T follicular helper cell (primary cell): ENCODE results near the gene PMPCA.

ENCODE experiments used
- DNase-seq: peaks from one replicate; pipeline ENCODE4 v3.0.0-alpha.2; 2020; ENCODE audit warnings: low read depth

PMPCA gene

DNA sequence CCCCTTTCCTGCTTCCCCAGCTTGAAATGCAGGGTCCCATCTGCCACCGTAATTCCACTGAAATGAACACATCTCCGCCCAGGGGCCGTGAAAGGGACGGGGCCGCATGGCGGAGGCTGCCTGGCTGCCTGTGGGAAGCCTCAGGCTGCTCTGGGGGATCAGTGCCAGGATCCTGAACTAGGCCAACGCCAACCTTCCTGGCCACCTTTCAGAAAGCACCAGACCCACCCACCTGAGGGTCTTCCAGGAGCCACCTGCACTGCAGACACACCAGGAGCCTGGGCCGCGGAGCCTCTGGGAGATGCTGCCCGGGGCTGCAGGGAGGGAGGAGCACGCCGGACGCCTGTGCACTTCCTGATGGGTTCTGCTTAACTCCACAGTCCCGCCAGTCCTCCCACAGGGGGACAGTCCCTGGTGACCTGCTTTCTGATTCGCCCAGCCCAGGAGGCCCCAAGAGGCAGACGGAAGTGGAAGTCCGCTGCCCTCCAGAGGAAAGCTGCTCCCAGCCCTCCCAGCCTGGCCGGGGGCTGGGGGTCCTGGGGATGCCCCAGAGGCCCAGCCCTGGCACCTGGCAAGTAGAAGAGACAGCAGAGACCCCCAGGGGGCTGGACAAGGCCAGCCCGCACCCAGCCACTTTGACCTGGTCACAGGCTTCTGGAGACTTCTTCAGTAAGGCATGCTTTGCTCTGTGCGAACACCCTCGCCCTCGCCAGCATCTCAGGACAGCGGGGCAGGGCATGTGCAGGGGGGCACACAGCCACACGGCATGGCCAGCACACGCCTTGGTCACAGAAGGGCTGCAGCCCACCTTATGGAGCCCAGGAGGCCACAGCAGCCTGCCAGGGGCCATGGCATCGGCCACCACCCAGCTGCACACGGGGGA is 36.9 kb upstream of the PMPCA start, which contains the start of gene CARD9:
Gene CARD9 (minus strand): TSS at position 370 of the 883 bp plus-strand sequence. CDS start 1,591 bp downstream, outside the sequence.
- DNase-seq = no peak

DNA sequence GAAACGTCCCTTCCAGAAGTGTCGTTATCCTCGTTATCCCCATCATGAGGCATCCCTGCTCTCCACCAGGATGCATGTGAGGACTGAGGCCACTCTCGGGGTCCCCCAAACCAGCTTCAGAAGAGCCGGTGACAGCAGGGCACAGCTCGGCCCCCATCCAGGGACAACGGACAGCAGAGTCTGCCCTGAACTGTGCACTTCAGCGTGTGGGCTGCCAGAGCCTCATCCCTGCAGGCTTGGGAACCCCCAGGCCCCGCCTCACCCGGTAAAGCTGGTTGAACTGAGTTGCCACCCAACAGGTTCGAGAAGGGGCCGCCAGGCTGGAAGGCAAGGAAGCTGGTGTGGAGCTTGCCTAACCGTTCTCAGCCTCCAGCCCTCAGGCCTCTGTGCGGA is 36.3 kb upstream of the PMPCA start:
- no peak for DNase-seq

DNA sequence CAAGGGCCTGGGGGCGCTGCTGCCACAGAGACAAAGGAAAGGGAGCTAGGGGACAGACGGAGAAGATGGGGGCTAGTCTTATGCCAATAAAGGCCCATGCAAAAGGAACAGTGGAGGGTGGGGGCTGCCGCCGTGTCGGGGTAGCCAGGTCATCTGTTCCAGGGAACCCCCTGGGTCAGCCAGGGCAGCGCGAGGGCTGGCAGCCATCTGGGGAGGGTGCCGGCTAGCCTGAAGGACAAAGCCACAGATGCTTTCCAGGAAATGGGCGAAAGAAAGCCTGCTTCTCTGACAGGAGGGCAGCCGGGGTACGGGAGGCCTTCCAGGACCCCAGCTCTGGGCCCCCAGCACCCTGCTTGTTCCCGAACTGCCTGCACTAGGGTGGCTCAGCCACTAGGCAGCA is 35.4 kb upstream of the PMPCA start:
- no peak for DNase-seq

DNA sequence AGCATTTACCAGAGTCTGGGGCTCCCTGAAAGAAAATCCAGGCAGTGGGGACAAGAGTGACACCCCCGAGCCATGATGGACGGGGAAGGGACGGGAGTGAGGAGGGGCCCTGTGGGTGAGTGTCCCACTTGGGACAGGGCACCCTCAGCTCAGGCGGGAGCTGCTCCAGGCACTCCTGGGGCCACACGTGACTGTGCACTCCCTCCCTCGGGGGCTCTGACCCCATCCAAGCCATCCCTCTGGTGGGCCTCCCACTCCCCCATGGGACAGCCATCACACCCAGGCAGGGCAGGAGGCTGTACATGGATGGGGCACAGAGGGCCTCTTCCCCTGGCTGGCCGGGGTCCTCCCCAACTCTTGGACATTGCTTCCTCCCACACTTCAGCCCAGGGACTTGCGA is 34.0 kb upstream of the PMPCA start:
- DNase-seq = no peak

DNA sequence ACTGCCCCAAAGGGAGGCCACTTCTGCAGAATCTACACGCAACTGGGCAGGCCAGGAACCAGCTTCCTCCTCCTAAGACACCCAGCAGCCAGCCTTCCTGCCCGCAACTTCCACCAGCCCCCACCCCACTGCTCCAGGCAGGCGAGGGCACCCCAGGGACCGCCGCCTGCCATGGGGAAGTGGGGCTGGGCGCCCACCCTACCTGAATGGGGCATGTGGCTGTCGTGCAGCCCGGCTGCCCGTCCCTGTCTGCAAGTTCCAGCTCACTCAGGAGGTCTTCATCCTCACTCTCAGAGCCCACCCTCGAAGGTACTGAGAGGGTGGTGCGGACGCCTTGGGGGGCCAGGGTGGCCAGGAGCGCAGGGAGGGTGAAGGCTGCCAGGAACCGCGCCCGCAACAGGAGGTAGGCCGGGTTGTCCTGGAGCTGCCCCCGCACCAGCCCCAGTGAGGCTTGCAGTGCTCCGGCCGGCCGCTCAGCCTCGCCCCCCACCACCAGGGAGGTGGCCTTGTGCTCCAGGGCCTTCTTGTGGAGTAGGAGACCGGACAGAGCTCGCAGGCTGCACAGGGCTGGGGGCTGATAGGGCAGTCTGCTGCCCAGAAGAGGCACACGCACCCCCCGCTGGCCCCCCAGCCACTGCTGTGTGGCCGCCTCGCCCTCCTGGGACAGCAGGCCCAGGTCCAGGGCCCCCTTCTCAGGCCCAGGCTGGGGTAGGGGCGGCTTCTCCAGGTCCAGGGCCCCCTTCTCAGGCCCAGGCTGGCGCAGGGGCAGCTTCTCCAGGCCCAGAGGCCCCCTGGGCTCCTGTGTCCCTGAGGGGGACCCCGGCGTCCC is 32.9 kb upstream of the PMPCA start:
- DNase-seq = no peak

DNA sequence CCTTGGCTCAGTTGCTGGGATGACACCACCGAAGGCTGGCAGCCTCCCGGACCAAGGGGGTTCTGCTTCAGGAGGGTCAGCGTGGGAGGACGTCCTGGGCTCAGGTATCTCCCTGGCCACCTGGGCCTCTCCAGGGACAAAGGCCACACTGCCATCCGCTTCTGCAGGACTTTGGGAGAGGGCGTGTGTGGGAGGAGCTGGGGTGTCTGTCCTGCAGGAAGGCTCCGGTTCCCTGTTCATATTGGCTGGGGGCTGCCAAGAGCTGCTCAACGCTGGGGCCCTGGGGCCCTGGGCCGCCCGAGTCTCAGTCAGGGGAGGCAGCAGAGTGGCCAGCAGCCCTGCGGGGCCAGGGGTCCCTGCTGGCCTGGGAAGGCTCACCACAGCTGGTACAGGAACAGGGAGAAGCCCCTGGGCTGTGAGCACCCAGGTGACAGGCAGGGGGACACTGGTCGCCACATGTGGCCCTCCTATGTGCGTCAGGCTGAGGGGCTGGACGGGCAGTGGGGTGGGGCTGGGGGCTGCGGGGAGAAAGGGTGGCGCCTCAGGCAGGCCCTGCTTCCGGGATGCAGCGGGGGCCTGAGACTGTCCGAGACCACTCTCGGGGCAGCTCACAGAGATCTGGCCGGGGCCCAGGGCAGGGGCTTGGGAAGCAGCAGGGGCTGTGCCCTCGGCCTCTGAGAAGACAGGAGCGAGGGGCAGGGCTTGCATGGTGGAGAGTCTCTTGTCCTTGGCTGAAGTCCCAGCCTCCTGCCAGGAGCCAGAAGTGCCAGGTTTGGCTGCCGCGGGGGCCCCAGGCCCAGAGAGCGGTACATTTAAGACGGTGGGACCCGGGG is 32.1 kb upstream of the PMPCA start:
- DNase-seq = no peak

DNA sequence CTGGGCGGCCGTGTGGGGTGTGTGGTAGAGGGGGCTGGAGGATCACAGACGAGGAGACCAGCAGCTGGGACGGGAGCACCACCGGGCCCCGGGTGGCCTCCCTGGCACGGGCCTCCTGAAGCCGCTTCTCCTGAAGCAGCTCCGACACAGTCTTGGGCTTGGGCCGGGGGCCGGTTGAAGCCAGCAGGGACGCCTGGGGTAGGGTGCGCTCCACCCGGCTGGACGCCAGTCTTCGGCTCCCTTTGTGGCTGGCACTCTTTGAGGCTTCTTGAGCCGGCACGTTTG is 31.5 kb upstream of the PMPCA start:
- DNase-seq = no peak

DNA sequence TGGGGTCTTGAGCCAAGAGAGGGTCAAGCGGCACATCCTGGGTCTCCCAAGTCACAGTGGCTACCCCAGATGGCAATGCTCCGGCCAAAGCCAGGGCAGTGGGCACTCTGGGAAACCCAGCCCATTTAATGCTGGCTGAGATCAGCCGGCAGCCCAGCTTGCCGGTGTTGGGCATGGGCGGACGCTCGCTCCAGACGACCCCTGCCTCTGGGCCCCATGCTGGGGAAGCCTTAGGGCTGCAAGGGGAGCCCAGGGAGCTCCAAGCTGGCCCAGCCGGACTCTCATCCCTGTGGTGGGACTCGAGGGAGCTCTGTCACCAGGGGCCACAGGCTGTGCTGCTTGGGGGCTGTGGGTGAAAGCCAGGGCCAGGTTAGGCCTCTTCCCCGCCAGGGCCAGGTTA is 31.1 kb upstream of the PMPCA start:
- no peak for DNase-seq

DNA sequence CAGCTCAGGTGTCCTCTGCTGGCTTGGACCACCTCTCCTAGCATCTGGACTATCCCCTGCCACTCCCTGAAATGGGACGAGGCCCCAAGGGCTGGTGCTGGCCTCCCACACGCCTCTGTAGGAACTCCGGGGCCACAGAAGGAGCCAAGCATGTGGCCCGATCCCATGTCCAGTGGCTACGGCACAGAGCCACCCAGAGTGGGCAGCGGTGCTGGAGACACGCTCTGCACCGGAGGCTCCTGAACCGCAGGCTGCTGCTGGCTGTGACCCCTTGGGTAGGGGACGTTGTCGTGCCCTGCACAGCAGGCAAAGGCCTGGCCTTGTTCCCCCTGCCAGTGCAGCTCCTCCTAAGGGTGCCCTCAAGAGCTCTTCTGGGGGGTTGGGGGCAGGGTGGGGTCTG is 30.6 kb upstream of the PMPCA start:
- DNase-seq = no peak

DNA sequence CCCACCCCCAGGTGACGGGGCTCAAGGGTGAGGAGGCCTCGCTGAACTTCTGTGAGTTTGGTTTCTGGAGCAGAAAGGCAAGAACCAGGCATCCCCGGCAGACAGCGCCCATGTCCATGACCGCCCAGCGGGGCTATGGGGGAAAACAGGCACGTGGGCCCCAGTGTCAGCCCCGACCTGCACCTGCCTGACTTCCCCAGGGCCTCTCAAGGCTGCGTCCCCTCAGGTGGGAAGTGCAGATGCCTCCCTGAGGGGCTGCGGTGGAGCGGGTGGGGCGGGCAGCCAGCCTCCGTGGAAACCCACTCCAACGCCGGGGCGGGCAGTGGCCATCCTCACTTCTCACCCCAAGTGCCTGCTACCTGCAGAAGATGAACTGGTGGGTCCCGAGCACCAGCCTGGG is 30.1 kb upstream of the PMPCA start:
- no peak for DNase-seq

DNA sequence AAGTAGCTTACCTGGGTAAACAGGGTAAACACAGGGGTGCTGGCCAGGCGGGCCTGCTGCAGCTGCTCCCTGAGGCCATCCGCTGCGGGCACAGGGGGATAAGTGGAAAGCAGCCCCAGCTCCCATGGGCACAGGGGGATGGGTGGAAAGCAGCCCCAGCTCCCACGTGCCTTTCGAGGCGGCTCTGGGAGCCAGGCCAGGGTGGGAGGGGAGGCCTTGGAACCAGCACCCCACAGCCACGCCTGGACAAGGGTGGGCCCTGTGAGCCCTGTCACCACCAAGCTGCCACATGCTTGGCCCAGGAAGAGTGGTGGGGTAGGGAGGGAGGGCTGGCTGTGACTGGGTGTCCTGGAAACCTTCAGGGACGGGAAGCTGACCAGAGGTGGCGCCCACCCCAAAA is 29.1 kb upstream of the PMPCA start:
- DNase-seq = no peak

DNA sequence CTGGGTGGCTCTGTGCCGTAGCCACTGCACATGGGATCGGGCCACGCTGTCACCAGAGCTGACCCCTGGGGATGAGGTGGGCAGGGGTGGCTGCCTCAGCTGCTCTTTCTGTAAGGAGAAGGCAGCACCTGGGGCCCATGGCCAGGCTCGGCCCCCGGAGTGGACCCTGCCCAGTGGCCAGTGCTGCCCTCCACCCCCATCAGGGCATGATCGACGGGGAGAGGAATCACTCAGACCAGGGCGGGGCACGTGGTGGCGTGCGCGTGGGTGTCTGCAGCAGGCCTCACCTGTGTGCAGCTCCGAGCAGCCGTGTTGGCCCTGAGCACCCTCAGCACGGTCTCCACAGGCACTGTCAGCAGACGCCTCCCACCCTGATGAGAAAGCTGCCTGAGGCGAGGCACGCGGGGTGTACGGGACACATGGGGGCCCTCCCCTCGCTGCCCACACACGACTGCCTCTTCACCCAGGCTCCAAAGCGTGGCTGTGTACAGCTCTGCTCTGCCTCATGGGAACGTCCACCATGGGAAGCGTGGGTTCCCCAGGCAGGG is 28.4 kb upstream of the PMPCA start:
- no peak for DNase-seq

DNA sequence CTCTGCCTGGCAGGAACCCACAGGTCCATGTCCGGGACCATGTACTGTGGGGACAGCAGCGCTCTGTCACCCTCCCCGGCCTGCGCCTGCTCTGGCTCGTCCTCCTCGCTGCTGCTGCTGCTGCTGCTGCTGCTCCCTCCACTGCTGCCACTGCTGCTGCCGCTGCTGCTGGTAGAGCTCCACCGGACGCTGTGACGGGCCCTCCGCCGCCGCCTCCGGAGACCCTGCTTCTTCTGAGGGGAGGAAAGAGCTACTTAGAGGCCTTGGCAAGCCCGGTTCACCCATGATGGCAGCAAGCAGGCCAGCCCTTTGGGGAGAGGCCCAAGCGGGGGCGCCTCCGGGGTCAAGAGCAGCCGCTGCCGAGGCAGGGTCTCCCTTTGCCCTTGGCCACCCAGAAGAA is 27.0 kb upstream of the PMPCA start:
- no peak for DNase-seq

DNA sequence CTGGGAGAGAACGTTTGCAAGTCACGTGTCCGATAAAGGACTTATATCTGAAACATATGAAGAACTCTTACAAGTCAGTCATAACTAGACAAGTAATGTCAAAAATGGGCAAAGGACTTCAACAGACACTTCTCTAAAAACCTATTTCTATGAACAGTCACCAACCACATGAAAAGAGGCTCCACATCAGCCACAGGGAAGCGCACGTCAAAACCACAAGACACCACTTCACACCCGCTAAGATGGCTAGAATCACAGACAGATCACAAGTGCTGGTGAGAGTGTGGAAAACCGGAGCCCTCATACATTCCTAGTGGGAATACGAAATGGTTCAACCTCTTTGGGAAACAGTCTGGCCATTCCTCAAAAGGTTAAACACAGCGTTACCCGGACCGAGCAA is 25.4 kb upstream of the PMPCA start:
- peak; percentile 36 for DNase-seq

DNA sequence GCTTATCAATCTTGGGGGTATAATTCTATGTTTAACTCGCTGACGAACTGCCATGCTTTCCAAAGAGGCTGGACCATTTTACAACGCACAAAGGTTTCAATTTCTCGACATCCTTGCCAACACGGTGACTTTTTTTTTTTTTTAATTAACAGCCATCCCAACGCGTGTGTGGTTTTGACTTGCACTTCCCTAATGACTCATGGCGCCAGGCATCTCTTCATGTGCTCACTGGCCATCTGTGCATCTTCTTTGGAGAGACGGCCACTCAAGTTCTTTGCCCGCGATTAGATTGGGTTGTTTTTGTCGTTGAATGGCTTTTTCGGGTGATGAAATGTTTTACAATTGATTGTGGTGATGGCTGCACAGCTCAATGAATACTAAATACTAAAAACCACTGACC is 24.4 kb upstream of the PMPCA start:
- DNase-seq = no peak

DNA sequence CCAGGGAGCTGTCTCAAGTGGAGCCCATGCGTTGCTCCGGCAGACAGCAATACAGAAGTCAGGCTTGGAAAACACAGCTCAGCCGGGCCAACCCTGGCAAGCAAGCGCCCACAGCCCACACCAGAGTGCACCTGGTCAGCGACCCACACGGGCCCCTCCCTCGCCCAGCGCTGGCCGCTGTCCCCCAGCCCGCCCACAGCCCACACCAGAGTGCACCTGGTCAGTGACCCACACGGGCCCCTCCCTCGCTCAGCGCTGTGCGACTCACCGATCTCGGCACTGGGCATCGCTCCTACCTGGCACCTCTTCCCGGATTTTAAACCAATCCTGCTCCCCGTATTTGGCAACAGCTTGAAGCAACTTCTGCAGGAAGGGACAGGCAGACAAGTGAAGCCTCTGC is 23.2 kb upstream of the PMPCA start:
- no peak for DNase-seq

DNA sequence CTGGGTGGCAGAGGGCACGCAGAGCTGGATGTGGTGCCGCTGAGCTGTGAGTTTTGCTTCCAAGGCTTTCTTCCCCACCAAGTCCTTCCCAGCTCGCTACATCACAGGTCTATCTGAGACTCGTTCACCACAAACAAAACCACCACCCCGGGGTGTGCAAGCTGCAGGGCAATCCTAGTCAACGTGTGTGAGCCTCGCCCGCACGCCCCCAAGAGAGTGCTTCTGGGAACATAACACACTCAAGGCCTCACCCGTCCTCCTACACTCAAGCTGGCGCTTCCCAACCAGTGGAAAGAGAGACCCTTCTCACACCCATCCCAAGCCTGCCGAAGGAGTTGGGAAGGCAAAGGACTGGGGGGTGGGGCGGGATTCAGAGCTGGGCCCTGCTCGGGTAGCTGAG is 21.1 kb upstream of the PMPCA start:
- DNase-seq = no peak

DNA sequence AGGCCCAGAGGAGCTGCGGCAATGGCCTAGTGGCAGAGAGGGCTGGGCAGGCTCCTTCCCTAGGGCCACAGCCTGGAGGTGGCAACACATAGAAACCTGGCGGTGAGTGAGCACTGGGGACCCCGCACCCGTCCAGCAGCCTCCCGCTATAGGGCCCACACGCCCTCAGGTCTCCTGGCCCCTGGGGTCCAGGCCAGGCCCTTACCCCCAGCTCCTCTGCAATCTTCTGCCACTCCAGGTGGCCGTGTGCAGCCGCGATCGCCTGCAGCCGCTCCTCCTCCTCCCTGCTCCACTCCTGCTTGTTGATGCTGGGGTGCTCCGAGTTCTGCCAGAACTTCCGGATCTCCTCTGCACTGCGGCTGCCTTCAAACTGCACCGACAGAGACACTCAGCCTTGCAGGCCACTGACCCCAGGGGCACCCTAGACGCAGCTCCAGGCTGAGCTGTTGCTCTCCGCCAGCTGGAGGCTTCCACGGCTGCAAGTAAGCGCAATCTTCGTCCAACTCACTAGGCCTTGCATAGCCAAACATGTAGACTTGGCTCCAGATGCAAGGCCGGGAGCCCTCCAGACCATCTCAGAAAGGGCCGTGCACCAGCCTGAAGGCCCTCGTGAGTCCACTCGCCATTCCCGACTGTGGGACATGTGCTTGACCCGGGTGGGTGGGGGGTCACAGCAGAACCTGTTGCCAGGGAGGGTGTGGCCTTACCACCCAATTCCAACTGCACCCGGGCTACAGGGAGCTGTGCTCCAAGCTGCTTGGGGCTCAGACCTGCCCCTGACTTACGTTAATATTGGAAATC is 18.5 kb upstream of the PMPCA start:
- DNase-seq = no peak

DNA sequence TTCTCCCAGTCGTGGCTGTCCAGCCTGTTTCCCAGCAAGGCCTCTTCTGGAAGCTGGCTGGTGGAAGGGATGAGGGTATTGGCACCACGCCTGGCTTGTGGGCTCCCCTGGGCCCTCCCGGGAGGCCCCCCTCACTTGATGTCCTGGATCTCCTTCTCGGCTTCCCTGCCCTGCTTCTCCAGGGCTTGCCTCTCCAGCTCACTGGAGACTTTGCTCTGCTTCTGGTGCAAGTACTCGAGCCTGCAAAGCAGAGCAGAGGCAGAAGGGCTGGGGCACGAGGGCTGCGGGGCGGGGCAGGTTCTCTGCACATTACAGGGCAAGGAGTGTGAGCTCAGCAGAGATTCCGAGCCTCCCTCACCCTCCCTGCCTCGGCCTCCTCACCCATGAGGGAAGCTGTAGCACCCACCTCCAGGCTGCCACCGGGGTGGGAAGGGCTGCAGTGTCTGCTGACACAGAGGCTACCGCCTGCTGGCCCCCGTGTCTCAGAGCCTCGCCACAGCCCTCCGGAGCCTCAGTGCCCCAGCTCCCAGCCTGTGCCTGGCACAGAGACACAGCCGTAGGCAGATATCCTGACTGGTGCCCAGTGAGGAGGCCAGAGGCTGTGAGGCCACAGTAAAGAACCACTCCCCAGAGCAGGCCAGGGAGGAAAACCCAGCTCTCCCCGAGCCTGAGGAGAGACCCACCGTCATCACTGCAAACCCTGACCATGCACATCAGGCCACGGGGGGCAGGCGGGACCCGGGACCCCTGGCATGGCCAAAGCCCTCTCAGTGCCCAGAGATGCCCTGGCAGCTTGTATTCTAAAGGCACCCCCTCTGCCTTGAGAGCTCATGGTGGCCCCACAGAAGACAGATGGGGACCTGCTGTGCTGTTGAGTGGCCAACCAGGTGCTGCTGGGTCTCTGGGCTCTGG is 17.7 kb upstream of the PMPCA start:
- no peak for DNase-seq

DNA sequence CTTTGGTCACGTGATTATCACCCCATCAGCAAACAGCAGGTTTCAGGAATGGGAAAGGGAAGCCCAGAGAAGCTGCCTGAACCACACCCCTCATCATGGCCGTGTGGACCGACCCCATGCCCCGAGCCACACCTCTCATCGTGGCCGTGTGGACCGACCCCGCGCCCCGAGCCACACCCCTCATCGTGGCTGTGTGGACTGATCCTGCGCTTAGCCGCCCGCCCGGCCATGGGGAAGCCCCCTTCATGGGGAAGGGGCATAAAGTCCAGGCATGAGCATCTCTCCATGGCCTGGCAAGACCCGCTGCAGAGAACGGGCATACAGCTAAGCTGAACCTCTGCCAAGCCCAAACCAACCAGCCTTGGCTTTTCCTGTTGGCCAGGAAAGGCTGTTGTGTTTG is 16.9 kb upstream of the PMPCA start:
- DNase-seq = no peak
